Naive thymus-derived CD4-positive, alpha-beta T cell (primary cell): Measurements from ENCODE around the gene CCDC134. TPM values are rescaled to one million over a fixed set of nuclear protein-coding genes. Genes with fewer than 3 reads are reported as not detected.
A peak's percentile ranks its signal among the peaks of the same experiment; 100 is the strongest.

Experiments
- ATAC-seq: fragments of 150-1000 bp; cut with Tn5 transposase; 2 replicates; pipeline ENCODE4 v1.10.0; 2021; ENCODE audit warnings: mild to moderate bottlenecking, moderate library complexity
- CTCF ChIA-PET: fragments of 350-600 bp; sonication (Branson Sonifier 250); formaldehyde crosslinking; loops from one replicate; lab custom pipeline; 2021; ENCODE audit warnings: antibody characterized with exemption; lab: Charles Lee
- POLR2A ChIA-PET: fragments of 350-600 bp; sonication (Branson Sonifier 250); formaldehyde crosslinking; loops from one replicate; lab custom pipeline; 2021; ENCODE audit warnings: antibody characterized with exemption, inconsistent platforms; lab: Charles Lee
- DNase-seq, 9 donors: peaks; one replicate each; pipeline versions ENCODE4 v3.0.0 to v3.0.0-alpha.2; 2020 to 2022; ENCODE audit warnings: mixed read lengths in 1 of 9
- H3K27ac ChIP-seq: one replicate; pipeline ENCODE4 v1.7.0; 2013; ENCODE audit warnings: mild to moderate bottlenecking, low read depth, low read length, moderate library complexity
- H3K27me3 ChIP-seq, 2 donors: one replicate each; pipeline ENCODE4 v1.7.0; 2013; ENCODE audit warnings: low read length in 2 of 2, mild to moderate bottlenecking in 2 of 2, moderate library complexity in 2 of 2; ENCODE audit not compliant: control insufficient read depth in 2 of 2, insufficient read depth in 2 of 2
- H3K36me3 ChIP-seq, 3 experiments: 1 replicate in 2 of 3; 2 replicates in 1 of 3; pipeline ENCODE4 v1.7.0; 2013; ENCODE audit warnings: low read length in 3 of 3, mild to moderate bottlenecking in 3 of 3, moderate library complexity in 1 of 3; ENCODE audit not compliant: insufficient read depth in 3 of 3, control insufficient read depth in 2 of 3
- H3K4me1 ChIP-seq, 2 donors: one replicate each; pipeline ENCODE4 v1.7.0; 2013; ENCODE audit warnings: low read length in 2 of 2, mild to moderate bottlenecking in 2 of 2, moderate library complexity in 1 of 2; ENCODE audit not compliant: control insufficient read depth in 2 of 2, insufficient read depth in 2 of 2
- H3K4me3 ChIP-seq: 2 replicates; pipeline ENCODE4 v1.7.0; 2013; ENCODE audit warnings: mild to moderate bottlenecking, low read length
- H3K9me3 ChIP-seq, 3 experiments: 1 replicate in 2 of 3; 2 replicates in 1 of 3; pipeline ENCODE4 v1.7.0; 2013; ENCODE audit warnings: low read length in 3 of 3; ENCODE audit not compliant: control insufficient read depth in 2 of 3
- H3K27ac Mint-ChIP-seq, 9 donors: one replicate each; pipeline ENCODE4 v1.8.0; 2020 to 2022; ENCODE audit warnings: mixed read lengths in 9 of 9, mild to moderate bottlenecking in 8 of 9, moderate library complexity in 5 of 9, inconsistent platforms in 2 of 9
- H3K27me3 Mint-ChIP-seq, 5 donors: one replicate each; pipeline ENCODE4 v1.8.0; 2021 to 2022; ENCODE audit warnings: mixed read lengths in 5 of 5, mild to moderate bottlenecking in 1 of 5
- H3K36me3 Mint-ChIP-seq, 5 donors: one replicate each; pipeline ENCODE4 v1.8.0; 2020 to 2022; ENCODE audit warnings: mixed read lengths in 5 of 5, mild to moderate bottlenecking in 3 of 5, inconsistent platforms in 1 of 5
- H3K4me1 Mint-ChIP-seq, 7 donors: one replicate each; pipeline ENCODE4 v1.8.0; 2020 to 2022; ENCODE audit warnings: mixed read lengths in 7 of 7, mild to moderate bottlenecking in 3 of 7, inconsistent platforms in 1 of 7
- H3K4me3 Mint-ChIP-seq, 10 donors: one replicate each; pipeline ENCODE4 v1.8.0; 2020 to 2022; ENCODE audit warnings: mild to moderate bottlenecking in 10 of 10, mixed read lengths in 10 of 10, moderate library complexity in 6 of 10, inconsistent platforms in 2 of 10
- H3K9me3 Mint-ChIP-seq, 11 donors: one replicate each; pipeline ENCODE4 v1.8.0; 2020 to 2022; ENCODE audit warnings: mixed read lengths in 11 of 11, mild to moderate bottlenecking in 4 of 11, inconsistent platforms in 1 of 11, moderate library complexity in 1 of 11
- intact Hi-C, 2 donors: fragments of 100-400 bp; cut with micrococcal nuclease; formaldehyde crosslinking; loops; one replicate each; pipeline ENCODE4 v1.15.1; 2023
- polyA plus RNA-seq, 2 donors: library from polyadenylated mRNA; unstranded; fragments of 300-500 nt; fragmentation: Illumina TruSeq; gene quantifications; one replicate each; pipeline ENCODE4 v1.2.3, GENCODE V29; 2021
- total RNA-seq, 6 experiments: library from RNA in 5 of 6; stranded (reverse) in 5 of 6; gene quantifications; 1 replicate in 5 of 6; 2 replicates in 1 of 6; pipeline ENCODE4 v1.2.3 and lab custom pipeline; 2021 to 2026

Gene CCDC134
- total and polyA plus RNA-seq, 7 experiments from 2014 or later = 4.5 to 22.8 (median 16.4) TPM

GRCh38 chr22:41762980-41763779 lies 37.3 kb upstream of the CCDC134 start:
- Mint-ChIP-seq H3K36me3 (no peaks in the 10 kb centered on the region), H3K9me3 (peaks cover 0 to 2% (median 0%) of the 10 kb centered on the region in 11 donors), H3K4me1 (peaks cover 0 to 5% (median 0%) of the 10 kb centered on the region in 7 donors), H3K4me3 (no peak overlapping the region), H3K27ac (no peak overlapping the region), H3K27me3 (peaks cover 0 to 8% (median 0%) of the 10 kb centered on the region in 5 donors)
- DNase-seq = peak in 5 of 9 donors; percentile 13 to 32 (median 21)
- H3K9me3 ChIP-seq = no peaks in the 10 kb centered on the region
- no peaks in the 10 kb centered on the region for H3K4me1 ChIP-seq
- H3K27ac ChIP-seq = no peak overlapping the region
- H3K4me3 ChIP-seq = no peak overlapping the region
- H3K36me3 ChIP-seq = no peaks in the 10 kb centered on the region
- ChIA-PET CTCF (interaction anchor here (0.7 kb wide), 1 partner anchor 38 kb away, joined by 3 read pairs; no protein-coding TSS in a partner anchor), POLR2A (interaction anchor here (0.6 kb wide), 1 partner anchor 167 kb away, joined by 3 read pairs; no protein-coding TSS in a partner anchor)
- intact Hi-C loops = loop anchor here in 1 of 2 donors (5.0 kb wide), 1 partner anchor 39 kb away; the partner anchor contains the start of gene CCDC134
- peak; percentile 60 for ATAC-seq
- no peaks in the 10 kb centered on the region for H3K27me3 ChIP-seq

GRCh38 chr22:41766476-41766875 lies 34.0 kb upstream of the CCDC134 start:
- peaks cover 0 to 15% (median 0%) of the 10 kb centered on the region in 7 donors for H3K4me1 Mint-ChIP-seq
- no peak overlapping the region for H3K27ac Mint-ChIP-seq
- DNase-seq = no peak
- no peaks in the 10 kb centered on the region for H3K36me3 Mint-ChIP-seq
- peaks cover 0 to 2% (median 0%) of the 10 kb centered on the region in 11 donors for H3K9me3 Mint-ChIP-seq
- H3K27me3 Mint-ChIP-seq = peaks cover 0 to 8% (median 0%) of the 10 kb centered on the region in 5 donors
- Histone ChIP-seq H3K36me3 (no peaks in the 10 kb centered on the region), H3K4me1 (no peaks in the 10 kb centered on the region), H3K27me3 (no peaks in the 10 kb centered on the region), H3K9me3 (no peaks in the 10 kb centered on the region), H3K4me3 (no peak overlapping the region), H3K27ac (no peak overlapping the region)
- ATAC-seq = no peak
- no peak overlapping the region for H3K4me3 Mint-ChIP-seq
- intact Hi-C loops = no loop called here
- ChIA-PET CTCF (no interaction called here), POLR2A (interaction anchor here (2.0 kb wide), 1 partner anchor 15 kb away, joined by 6 read pairs; no protein-coding TSS in a partner anchor)

- Histone ChIP-seq H3K27me3 (no peaks in the 10 kb centered on the region), H3K27ac (no peak overlapping the region), H3K4me1 (no peaks in the 10 kb centered on the region), H3K36me3 (no peaks in the 10 kb centered on the region), H3K4me3 (no peak overlapping the region), H3K9me3 (no peaks in the 10 kb centered on the region)
- intact Hi-C loops = no loop called here
- ATAC-seq (peak; percentile 91), DNase-seq (no peak)
- no peak overlapping the region for H3K4me3 Mint-ChIP-seq
- ChIA-PET POLR2A (interaction anchor here (0.8 kb wide), 1 partner anchor 108 kb away, joined by 3 read pairs; no protein-coding TSS in a partner anchor), CTCF (interaction anchor here (1.1 kb wide), 1 partner anchor 22 kb away, joined by 3 read pairs; no protein-coding TSS in a partner anchor)
- no peak overlapping the region for H3K27ac Mint-ChIP-seq
- no peaks in the 10 kb centered on the region for H3K36me3 Mint-ChIP-seq
- H3K4me1 Mint-ChIP-seq = peaks cover 0 to 10% (median 0%) of the 10 kb centered on the region in 7 donors
- peaks cover 0 to 6% (median 0%) of the 10 kb centered on the region in 5 donors for H3K27me3 Mint-ChIP-seq
- H3K9me3 Mint-ChIP-seq = peaks cover 0 to 2% (median 0%) of the 10 kb centered on the region in 11 donors
These were observed 32.0 kb upstream of the CCDC134 start for GRCh38 chr22:41768430-41768829.

GRCh38 chr22:41770715-41771468 lies 29.6 kb upstream of the CCDC134 start:
- intact Hi-C loops = no loop called here
- H3K4me1 ChIP-seq = no peaks in the 10 kb centered on the region
- Mint-ChIP-seq H3K27ac (no peak overlapping the region), H3K27me3 (no peaks in the 10 kb centered on the region), H3K9me3 (peaks cover 0 to 2% (median 0%) of the 10 kb centered on the region in 11 donors), H3K4me3 (no peak overlapping the region), H3K4me1 (peaks cover 0 to 10% (median 0%) of the 10 kb centered on the region in 7 donors), H3K36me3 (no peaks in the 10 kb centered on the region)
- H3K27me3 ChIP-seq = no peaks in the 10 kb centered on the region
- ATAC-seq (peak; percentile 23), DNase-seq (no peak)
- no peak overlapping the region for H3K4me3 ChIP-seq
- H3K9me3 ChIP-seq = no peaks in the 10 kb centered on the region
- ChIA-PET POLR2A (no interaction called here), CTCF (no interaction called here)
- H3K36me3 ChIP-seq = no peaks in the 10 kb centered on the region
- no peak overlapping the region for H3K27ac ChIP-seq

GRCh38 chr22:41772198-41772597 lies 28.3 kb upstream of the CCDC134 start:
- Histone ChIP-seq H3K27me3 (no peaks in the 10 kb centered on the region), H3K4me3 (no peak overlapping the region), H3K4me1 (no peaks in the 10 kb centered on the region), H3K9me3 (no peaks in the 10 kb centered on the region), H3K36me3 (no peaks in the 10 kb centered on the region), H3K27ac (no peak overlapping the region)
- ChIA-PET CTCF (no interaction called here), POLR2A (interaction anchor here (0.8 to 1.1 kb wide), 2 partner anchors 8 to 9 kb away, joined by 3 read pairs; no protein-coding TSS in a partner anchor)
- Mint-ChIP-seq H3K4me1 (peaks cover 0 to 10% (median under 1%) of the 10 kb centered on the region in 7 donors), H3K9me3 (peaks cover 0 to 2% (median 0%) of the 10 kb centered on the region in 11 donors), H3K27me3 (no peaks in the 10 kb centered on the region), H3K36me3 (no peaks in the 10 kb centered on the region), H3K4me3 (no peak overlapping the region), H3K27ac (no peak overlapping the region)
- ATAC-seq (no peak), DNase-seq (no peak)
- intact Hi-C loops = no loop called here

- Histone ChIP-seq H3K4me1 (no peaks in the 10 kb centered on the region), H3K4me3 (no peak overlapping the region), H3K36me3 (no peaks in the 10 kb centered on the region), H3K27ac (no peak overlapping the region), H3K27me3 (no peaks in the 10 kb centered on the region), H3K9me3 (no peaks in the 10 kb centered on the region)
- peaks cover 0 to under 1% (median 0%) of the 10 kb centered on the region in 5 donors for H3K36me3 Mint-ChIP-seq
- no peak for ATAC-seq
- ChIA-PET CTCF (no interaction called here), POLR2A (interaction anchor here (0.8 to 1.1 kb wide), 2 partner anchors 8 to 9 kb away, joined by 3 read pairs; no protein-coding TSS in a partner anchor)
- intact Hi-C loops = no loop called here
- no peak overlapping the region for H3K4me3 Mint-ChIP-seq
- DNase-seq = no peak
- no peaks in the 10 kb centered on the region for H3K27me3 Mint-ChIP-seq
- H3K27ac Mint-ChIP-seq = no peak overlapping the region
- H3K4me1 Mint-ChIP-seq = peaks cover 0 to 11% (median 5%) of the 10 kb centered on the region in 7 donors
- peaks cover 0 to 2% (median 0%) of the 10 kb centered on the region in 11 donors for H3K9me3 Mint-ChIP-seq
These were observed 27.8 kb upstream of the CCDC134 start for GRCh38 chr22:41772645-41773044.
